Activated naive CD8-positive, alpha-beta T cell treated with anti-CD3 and anti-CD28 coated beads, Interleukin-2, amount 50 U/mL, for 16 hours (primary cell): Measurements from ENCODE around the gene TSPAN14.

Experiments used
- DNase-seq: peaks from one replicate; pipeline ENCODE4 v3.0.0-alpha.2; 2020; ENCODE audit warnings: low read depth, low spot score

TSPAN14 gene

GRCh38 chr10:80504158-80504811 is 50.2 kb downstream of the TSPAN14 start:
- no peak for DNase-seq

GRCh38 chr10:80504897-80505465 is 50.9 kb downstream of the TSPAN14 start:
- no peak for DNase-seq

- no peak for DNase-seq
These were observed 52.1 kb downstream of the TSPAN14 start for GRCh38 chr10:80506189-80506575.

GRCh38 chr10:80506836-80507487 is 52.9 kb downstream of the TSPAN14 start:
- no peak for DNase-seq

GRCh38 chr10:80509108-80509402 is 54.9 kb downstream of the TSPAN14 start:
- DNase-seq, result no peak

- DNase-seq, result no peak
These were observed 55.5 kb downstream of the TSPAN14 start for GRCh38 chr10:80509403-80510161.

- DNase-seq, result no peak
These were observed 58.0 kb downstream of the TSPAN14 start for GRCh38 chr10:80512031-80512526.

GRCh38 chr10:80513106-80513505 is 59.0 kb downstream of the TSPAN14 start:
- no peak for DNase-seq

- no peak for DNase-seq
These were observed 61.4 kb downstream of the TSPAN14 start for GRCh38 chr10:80515511-80515910.

- DNase-seq, result no peak
These were observed 61.8 kb downstream of the TSPAN14 start for GRCh38 chr10:80515941-80516340.

- DNase-seq, result no peak
These were observed 62.5 kb downstream of the TSPAN14 start for GRCh38 chr10:80516506-80517075.

GRCh38 chr10:80517416-80518142 is 63.5 kb downstream of the TSPAN14 start:
- DNase-seq, result no peak

- DNase-seq, result no peak
These were observed 64.2 kb downstream of the TSPAN14 start for GRCh38 chr10:80518143-80518806.

GRCh38 chr10:80518807-80519360 is 64.8 kb downstream of the TSPAN14 start:
- no peak for DNase-seq

- no peak for DNase-seq
These were observed 66.0 kb downstream of the TSPAN14 start for GRCh38 chr10:80519936-80520650.

- DNase-seq, result no peak
These were observed 66.8 kb downstream of the TSPAN14 start for GRCh38 chr10:80520661-80521470.

- no peak for DNase-seq
These were observed 68.8 kb downstream of the TSPAN14 start for GRCh38 chr10:80522756-80523363.

GRCh38 chr10:80523773-80524172 is 69.7 kb downstream of the TSPAN14 start:
- DNase-seq, result no peak
